HL-60 (cell line): ENCODE results near the gene LAMP1.
"Not testable (repeated sequence)": the region's sequence is repeated elsewhere in the genome, so short reads cannot be mapped to it uniquely, and the experiment has no call there.

Experiments used
- DNase-seq, 2 experiments: peaks; one replicate each; pipeline ENCODE4 v3.0.0-alpha.2; 2010 to 2020; ENCODE audit warnings: low read depth in 1 of 2, low spot score in 1 of 2
- H3K27ac ChIP-seq: fragments of 250-450 bp; sonication (Bioruptor Pico); replicated peaks from 2 replicates; pipeline ENCODE4 v1.5.1; 2020; ENCODE audit warnings: mild to moderate bottlenecking, moderate library complexity
- H3K27me3 ChIP-seq: fragments of 250-450 bp; sonication (Bioruptor Pico); 2 replicates; pipeline ENCODE4 v1.5.1; 2021; ENCODE audit warnings: mild to moderate bottlenecking, moderate library complexity; ENCODE audit not compliant: insufficient read depth, poor library complexity, severe bottlenecking
- H3K4me3 ChIP-seq: replicated peaks from 2 replicates; pipeline ENCODE4 v1.5.1; 2011; ENCODE audit warnings: mild to moderate bottlenecking, control low read depth, low read length; ENCODE audit not compliant: insufficient read depth
- GABPA ChIP-seq: IDR thresholded peaks from 2 replicates; pipeline ENCODE4 v1.6.1; 2012; ENCODE audit warnings: low read depth
- POLR2AphosphoS5 ChIP-seq: IDR thresholded peaks from 2 replicates; pipeline ENCODE4 v1.6.1; 2012; ENCODE audit warnings: low read depth
- SPI1 ChIP-seq: IDR thresholded peaks from 2 replicates; pipeline ENCODE4 v1.6.1; 2012; ENCODE audit warnings: low read depth, mild to moderate bottlenecking, borderline replicate concordance
- TF ChIP-seq, protein P1 (sequence below): IDR thresholded peaks from one replicate; pipeline ENCODE4 v1.5.1; 2011; ENCODE audit warnings: low read length, control low read depth, inconsistent platforms; ENCODE audit not compliant: insufficient read depth
- TF ChIP-seq, protein P2 (sequence below): IDR thresholded peaks from 2 replicates; pipeline ENCODE4 v1.6.1; 2012; ENCODE audit warnings: low read depth; ENCODE audit not compliant: insufficient replicate concordance

The LAMP1 gene

DNA sequence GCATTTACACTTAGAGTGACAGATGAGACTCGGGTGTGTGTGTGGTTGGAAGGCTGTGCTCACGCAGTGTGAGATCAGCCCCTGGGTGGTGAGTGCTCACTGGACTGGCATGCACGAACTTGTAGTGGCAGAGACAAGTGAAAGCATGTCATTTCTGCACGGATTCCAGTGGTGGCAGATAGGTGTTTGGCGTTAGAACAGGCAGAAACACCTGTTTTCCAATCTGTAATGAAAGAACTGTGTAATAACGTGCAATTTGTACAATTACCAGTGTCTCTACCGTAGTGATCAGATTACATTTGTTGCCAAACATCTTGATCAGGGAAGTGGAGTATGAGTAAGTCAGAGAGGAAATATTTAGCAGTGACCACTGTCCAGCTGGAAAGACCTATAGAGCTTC, 8.2 kb downstream of the LAMP1 start:
- TF ChIP-seq SPI1 (no peak), GABPA (no peak), POLR2AphosphoS5 (no peak)
- TF ChIP-seq, protein P1, sequence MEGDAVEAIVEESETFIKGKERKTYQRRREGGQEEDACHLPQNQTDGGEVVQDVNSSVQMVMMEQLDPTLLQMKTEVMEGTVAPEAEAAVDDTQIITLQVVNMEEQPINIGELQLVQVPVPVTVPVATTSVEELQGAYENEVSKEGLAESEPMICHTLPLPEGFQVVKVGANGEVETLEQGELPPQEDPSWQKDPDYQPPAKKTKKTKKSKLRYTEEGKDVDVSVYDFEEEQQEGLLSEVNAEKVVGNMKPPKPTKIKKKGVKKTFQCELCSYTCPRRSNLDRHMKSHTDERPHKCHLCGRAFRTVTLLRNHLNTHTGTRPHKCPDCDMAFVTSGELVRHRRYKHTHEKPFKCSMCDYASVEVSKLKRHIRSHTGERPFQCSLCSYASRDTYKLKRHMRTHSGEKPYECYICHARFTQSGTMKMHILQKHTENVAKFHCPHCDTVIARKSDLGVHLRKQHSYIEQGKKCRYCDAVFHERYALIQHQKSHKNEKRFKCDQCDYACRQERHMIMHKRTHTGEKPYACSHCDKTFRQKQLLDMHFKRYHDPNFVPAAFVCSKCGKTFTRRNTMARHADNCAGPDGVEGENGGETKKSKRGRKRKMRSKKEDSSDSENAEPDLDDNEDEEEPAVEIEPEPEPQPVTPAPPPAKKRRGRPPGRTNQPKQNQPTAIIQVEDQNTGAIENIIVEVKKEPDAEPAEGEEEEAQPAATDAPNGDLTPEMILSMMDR = no peak
- TF ChIP-seq, protein P2, sequence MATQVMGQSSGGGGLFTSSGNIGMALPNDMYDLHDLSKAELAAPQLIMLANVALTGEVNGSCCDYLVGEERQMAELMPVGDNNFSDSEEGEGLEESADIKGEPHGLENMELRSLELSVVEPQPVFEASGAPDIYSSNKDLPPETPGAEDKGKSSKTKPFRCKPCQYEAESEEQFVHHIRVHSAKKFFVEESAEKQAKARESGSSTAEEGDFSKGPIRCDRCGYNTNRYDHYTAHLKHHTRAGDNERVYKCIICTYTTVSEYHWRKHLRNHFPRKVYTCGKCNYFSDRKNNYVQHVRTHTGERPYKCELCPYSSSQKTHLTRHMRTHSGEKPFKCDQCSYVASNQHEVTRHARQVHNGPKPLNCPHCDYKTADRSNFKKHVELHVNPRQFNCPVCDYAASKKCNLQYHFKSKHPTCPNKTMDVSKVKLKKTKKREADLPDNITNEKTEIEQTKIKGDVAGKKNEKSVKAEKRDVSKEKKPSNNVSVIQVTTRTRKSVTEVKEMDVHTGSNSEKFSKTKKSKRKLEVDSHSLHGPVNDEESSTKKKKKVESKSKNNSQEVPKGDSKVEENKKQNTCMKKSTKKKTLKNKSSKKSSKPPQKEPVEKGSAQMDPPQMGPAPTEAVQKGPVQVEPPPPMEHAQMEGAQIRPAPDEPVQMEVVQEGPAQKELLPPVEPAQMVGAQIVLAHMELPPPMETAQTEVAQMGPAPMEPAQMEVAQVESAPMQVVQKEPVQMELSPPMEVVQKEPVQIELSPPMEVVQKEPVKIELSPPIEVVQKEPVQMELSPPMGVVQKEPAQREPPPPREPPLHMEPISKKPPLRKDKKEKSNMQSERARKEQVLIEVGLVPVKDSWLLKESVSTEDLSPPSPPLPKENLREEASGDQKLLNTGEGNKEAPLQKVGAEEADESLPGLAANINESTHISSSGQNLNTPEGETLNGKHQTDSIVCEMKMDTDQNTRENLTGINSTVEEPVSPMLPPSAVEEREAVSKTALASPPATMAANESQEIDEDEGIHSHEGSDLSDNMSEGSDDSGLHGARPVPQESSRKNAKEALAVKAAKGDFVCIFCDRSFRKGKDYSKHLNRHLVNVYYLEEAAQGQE = no peak
- Histone ChIP-seq H3K4me3 (no peak overlapping the region), H3K27ac (no peak overlapping the region), H3K27me3 (no peaks in the 10 kb centered on the region)
- no peak for DNase-seq

DNA sequence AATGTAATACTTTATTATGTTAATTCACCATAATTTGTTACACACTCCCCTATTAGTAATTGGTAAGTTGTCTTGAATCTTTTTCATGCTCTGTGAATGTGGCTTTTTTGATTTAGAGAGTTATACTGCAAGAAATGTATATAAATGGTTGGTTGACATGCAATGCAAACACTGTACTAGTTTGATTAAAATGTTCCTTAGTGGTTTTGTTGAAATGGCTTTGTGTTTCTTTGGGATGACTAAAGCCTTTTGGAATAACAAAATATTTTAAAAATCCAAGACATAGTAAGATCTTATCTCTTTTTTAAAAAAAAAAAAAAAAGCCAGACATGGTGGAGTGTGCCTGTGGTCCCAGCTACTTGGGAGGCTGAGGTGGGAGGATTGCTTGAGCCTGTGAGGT, 10.5 kb downstream of the LAMP1 start:
- Histone ChIP-seq H3K27ac (no peak overlapping the region), H3K27me3 (no peaks in the 10 kb centered on the region), H3K4me3 (no peak overlapping the region)
- TF ChIP-seq, protein P2 = no peak
- TF ChIP-seq GABPA (no peak), SPI1 (no peak), POLR2AphosphoS5 (no peak)
- TF ChIP-seq, protein P1 = no peak
- DNase-seq = no peak

DNA sequence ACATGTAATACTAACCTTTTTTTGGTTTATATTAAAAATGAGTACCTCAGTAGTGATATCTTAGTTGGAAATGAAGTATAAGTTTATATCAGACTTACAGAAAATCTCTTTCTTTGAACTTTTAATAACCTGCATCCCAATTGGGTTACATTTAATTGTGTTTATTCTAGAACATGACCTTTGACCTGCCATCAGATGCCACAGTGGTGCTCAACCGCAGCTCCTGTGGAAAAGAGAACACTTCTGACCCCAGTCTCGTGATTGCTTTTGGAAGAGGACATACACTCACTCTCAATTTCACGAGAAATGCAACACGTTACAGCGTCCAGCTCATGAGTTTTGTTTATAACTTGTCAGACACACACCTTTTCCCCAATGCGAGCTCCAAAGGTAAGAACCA, 12.4 kb downstream of the LAMP1 start:
- no peaks in the 10 kb centered on the region for H3K27me3 ChIP-seq
- no peak for TF ChIP-seq SPI1
- TF ChIP-seq POLR2AphosphoS5 = no peak
- TF ChIP-seq, protein P2 = no peak
- no peak for TF ChIP-seq GABPA
- TF ChIP-seq, protein P1 = no peak
- no peak overlapping the region for H3K27ac ChIP-seq
- DNase-seq = no peak
- no peak overlapping the region for H3K4me3 ChIP-seq

DNA sequence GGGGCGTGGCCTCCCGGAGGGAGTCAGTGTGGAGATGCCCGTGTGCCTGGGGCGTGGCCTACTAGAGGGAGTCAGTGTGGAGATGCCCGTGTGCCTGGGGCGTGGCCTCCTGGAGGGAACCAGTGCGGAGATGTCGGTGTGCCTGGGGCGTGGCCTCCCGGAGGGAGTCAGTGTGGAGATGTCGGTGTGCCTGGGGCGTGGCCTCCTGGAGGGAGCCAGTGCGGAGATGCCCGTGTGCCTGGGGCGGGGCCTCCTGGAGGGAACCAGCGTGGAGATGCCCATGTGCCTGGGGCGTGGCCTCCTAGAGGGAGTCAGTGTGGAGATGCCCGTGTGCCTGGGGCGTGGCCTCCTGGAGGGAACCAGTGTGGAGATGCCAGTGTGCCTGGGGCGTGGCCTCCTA, 17.1 kb downstream of the LAMP1 start:
- DNase-seq, H3K27ac ChIP-seq, H3K4me3 ChIP-seq, H3K27me3 ChIP-seq: not testable (repeated sequence)

DNA sequence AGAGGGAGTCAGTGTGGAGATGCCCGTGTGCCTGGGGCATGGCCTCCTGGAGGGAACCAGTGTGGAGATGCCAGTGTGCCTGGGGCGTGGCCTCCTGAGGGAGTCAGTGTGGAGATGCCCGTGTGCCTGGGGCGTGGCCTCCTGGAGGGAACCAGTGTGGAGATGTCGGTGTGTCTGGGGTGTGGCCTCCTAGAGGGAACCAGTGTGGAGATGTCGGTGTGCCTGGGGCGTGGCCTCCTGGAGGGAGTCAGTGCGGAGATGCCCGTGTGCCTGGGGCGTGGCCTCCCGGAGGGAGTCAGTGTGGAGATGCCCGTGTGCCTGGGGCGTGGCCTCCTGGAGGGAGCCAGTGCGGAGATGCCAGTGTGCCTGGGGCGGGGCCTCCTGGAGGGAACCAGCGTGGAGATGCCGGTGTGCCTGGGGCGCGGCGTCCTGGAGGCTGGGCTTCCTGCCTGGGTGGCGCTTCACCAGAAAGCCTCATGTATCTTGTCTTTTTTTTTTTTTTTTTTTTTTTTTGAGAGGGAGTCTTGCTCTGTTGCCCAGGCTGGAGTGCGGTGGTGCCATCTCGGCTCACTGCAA, 17.9 kb downstream of the LAMP1 start:
- DNase-seq, H3K4me3 ChIP-seq, H3K27me3 ChIP-seq, H3K27ac ChIP-seq: not testable (repeated sequence)
